Inflammatory macrophage treated with lipopolysaccharide for 4 hours (primary cell): Measurements from ENCODE around the gene PRDM4.

ENCODE experiments used
- DNase-seq: peaks from one replicate; pipeline ENCODE4 v3.0.0-alpha.2; 2020

PRDM4 gene

DNA sequence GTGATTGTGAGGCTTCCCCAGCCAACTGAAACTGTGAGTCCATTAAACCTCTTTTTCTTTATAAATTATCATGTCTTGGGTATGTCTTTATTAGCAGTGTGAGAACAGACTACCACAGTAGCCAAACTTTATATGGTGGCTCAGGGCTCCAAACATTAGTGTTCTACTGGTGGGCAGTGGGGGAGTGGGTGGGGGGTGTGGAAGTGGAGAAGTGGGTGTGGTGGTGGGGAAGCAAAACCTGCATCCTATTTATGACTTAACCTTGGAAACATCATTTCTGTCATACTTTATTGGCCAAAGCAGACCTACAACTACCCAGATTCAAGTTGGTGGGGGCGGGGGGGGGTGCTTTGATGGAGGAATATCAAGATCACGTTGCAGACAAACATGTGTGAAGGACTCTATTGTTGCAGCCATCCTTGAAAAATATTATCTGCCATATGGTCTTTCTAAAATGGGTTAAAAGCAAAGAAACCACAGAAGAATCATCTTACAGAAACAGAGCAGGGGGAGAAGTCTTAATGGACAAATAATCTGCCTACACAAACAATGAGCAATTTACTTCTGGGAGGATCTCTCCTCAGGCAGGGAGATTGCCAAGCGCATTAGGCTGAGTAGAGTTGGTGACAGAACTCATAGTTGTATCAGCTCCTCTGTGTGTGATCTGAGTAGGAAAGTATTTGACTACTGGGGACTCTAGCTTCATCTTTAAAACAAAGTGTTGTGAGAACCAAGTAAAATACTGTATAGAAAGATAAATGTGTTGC is 76.7 kb downstream of the PRDM4 start:
- DNase-seq, result no peak
